Left lung (tissue), 10 donors: ENCODE data around the gene RNF126. TPM values are rescaled to one million over a fixed set of nuclear protein-coding genes. Genes with fewer than 3 reads are reported as not detected.

Experiments
- ATAC-seq: fragments of 200-7000 bp; cut with Tn5 transposase; one replicate; pipeline ENCODE4 v1.9.1; 2020; ENCODE audit warnings: moderate library complexity
- DNase-seq, 4 donors: peaks; one replicate each; pipeline ENCODE4 v3.0.0-alpha.2; 2013 to 2020
- H3K27ac ChIP-seq, 2 donors: fragments of 200-600 bp; sonication (generic) in 1 of 2; one replicate each; pipeline versions ENCODE4 v1.5.0 to v1.8.0; 2020 to 2021
- H3K27me3 ChIP-seq, 2 donors: fragments of 200-600 bp; sonication (generic) in 1 of 2; one replicate each; pipeline versions ENCODE4 v1.5.0 to v1.8.0; 2020 to 2021
- H3K36me3 ChIP-seq, 2 donors: fragments of 200-600 bp; sonication (generic) in 1 of 2; one replicate each; pipeline versions ENCODE4 v1.5.0 to v1.8.0; 2020 to 2021
- H3K4me1 ChIP-seq, 2 donors: fragments of 200-600 bp; one replicate each; pipeline ENCODE4 v1.8.0; 2021
- H3K4me3 ChIP-seq, 2 donors: fragments of 200-600 bp; sonication (generic) in 1 of 2; one replicate each; pipeline versions ENCODE4 v1.5.0 to v1.8.0; 2020 to 2021; ENCODE audit warnings: mild to moderate bottlenecking in 1 of 2
- H3K9me3 ChIP-seq, 2 donors: fragments of 200-600 bp; sonication (generic) in 1 of 2; one replicate each; pipeline versions ENCODE4 v1.5.0 to v1.8.0; 2020 to 2021
- CTCF ChIP-seq, 2 donors: fragments of 200-600 bp; sonication (generic) in 1 of 2; IDR thresholded peaks; one replicate each; pipeline versions ENCODE4 v1.5.0 to v1.8.0; 2021; ENCODE audit warnings: antibody characterized with exemption in 2 of 2
- intact Hi-C, 2 donors: fragments of 100-400 bp; cut with DNase I; formaldehyde crosslinking; loops; one replicate each; pipeline versions ENCODE4 v1.11.2 to v1.14.2; 2022
- polyA plus RNA-seq, 6 donors: library from polyadenylated mRNA; unstranded; fragments of 120-200 nt; gene quantifications; one replicate each; pipeline ENCODE4 v1.2.1, GENCODE V29; 2013; ENCODE audit not compliant: insufficient read length in 6 of 6
- total RNA-seq, 2 donors: library from RNA; stranded (reverse); fragmentation: NEBNext Ultra II Directional; extraction: Animal tissue kit (Norgen Biotek cat#: 25700); gene quantifications; one replicate each; pipeline ENCODE4 v1.2.1, GENCODE V29; 2021
- donor health status: DM: no; HTN: yes; CAD: no.
- donor health status: DM: no; HTN: no; CAD: no.

Gene RNF126
- total and polyA plus RNA-seq, 8 donors, result 15.4 to 34.0 (median 23.1) TPM

DNA sequence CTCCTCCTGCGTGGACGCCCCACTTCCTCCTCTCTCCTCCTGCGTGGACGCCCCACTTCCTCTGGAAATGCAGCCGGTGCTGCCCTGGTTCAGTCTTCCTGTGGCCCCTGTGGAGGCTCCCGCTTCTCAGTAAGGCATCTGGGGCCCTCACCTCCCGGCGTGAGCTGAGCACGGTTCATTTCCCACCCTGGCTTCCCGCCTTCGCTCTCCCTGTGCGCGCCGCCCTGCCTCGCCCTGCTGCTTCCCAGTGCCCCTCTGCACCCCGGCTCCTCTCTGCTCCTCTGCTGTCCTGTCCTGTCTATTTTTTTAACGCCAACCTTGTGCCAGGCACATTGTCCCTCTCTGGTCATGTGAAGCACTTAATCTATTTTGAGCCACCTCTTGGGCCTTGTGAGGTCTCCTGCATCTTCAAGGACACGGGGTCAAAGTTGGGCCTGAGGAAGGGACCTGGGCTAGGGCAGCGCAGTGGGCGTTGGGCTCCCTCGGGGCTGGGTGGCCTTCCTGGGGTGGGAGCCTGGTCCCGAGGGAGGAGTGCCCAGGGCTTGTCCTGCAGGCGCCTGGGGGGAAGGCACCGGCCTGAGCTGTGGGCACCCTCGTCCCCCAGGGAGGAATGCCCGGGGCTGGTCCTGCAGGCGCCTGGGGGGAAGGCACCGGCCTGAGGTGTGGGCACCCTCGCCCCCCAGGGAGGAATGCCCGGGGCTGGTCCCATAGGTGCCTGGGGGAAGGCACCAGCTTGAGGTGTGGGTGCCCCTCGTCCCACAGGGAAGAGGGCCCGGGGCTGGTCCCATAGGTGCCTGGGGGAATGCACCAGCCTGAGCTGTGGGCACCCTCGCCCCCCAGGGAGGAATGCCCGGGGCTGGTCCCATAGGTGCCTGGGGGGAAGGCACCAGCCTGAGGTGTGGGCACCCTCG lies 60.4 kb downstream of the RNF126 start:
- intact Hi-C loops, result no loop called here
- H3K9me3 ChIP-seq, result peaks cover 0 to 4% of the 10 kb centered on the region in 2 donors
- no peak for ATAC-seq

GRCh38 chr19:601790-602189 lies 61.2 kb downstream of the RNF126 start:
- Histone ChIP-seq H3K9me3 (peaks cover 0 to 4% of the 10 kb centered on the region in 2 donors), H3K27ac (no peak overlapping the region), H3K4me1 (no peaks in the 10 kb centered on the region), H3K36me3 (no peaks in the 10 kb centered on the region), H3K27me3 (peaks cover 0 to 4% of the 10 kb centered on the region in 2 donors), H3K4me3 (no peak overlapping the region)
- intact Hi-C loops, result no loop called here
- no peak for DNase-seq
- no peak for ATAC-seq
- no peak for TF ChIP-seq CTCF (IDR thresholded peaks at IDR 0.05)

More for the DNA sequence above, 60.4 kb downstream of the RNF126 start:
- H3K4me3 ChIP-seq, result no peak overlapping the region
- H3K36me3 ChIP-seq, result no peaks in the 10 kb centered on the region
- no peak for TF ChIP-seq CTCF (IDR thresholded peaks at IDR 0.05)
- H3K4me1 ChIP-seq, result no peaks in the 10 kb centered on the region
- no peaks in the 10 kb centered on the region for H3K27me3 ChIP-seq
- DNase-seq, result no peak
- H3K27ac ChIP-seq, result no peak overlapping the region

DNA sequence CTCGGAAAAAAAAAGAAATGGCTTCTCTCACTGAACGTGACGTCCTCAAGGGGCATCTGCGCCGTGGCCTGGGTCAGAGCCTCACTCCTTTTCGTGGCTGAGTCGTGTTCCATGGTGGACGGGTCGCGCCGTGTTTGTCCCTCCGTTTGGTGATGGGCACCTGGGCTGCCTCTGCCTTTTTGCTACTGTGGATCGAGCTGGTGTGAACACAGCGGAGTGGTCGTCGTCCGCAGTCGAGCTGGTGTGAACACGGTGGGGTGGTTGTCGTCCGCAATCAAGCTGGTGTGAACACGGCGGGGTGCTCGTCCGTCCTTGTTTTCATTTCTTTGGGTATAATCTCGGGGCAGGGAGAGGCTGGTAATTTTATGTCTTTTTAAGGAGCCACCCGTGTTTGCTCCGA lies 61.7 kb downstream of the RNF126 start:
- intact Hi-C loops, result no loop called here
- no peak overlapping the region for H3K27ac ChIP-seq
- no peaks in the 10 kb centered on the region for H3K36me3 ChIP-seq
- H3K4me1 ChIP-seq, result no peaks in the 10 kb centered on the region
- DNase-seq (no peak), ATAC-seq (no peak)
- no peak overlapping the region for H3K4me3 ChIP-seq
- no peak for TF ChIP-seq CTCF (IDR thresholded peaks at IDR 0.05)
- peaks cover 0 to 9% of the 10 kb centered on the region in 2 donors for H3K27me3 ChIP-seq
- H3K9me3 ChIP-seq, result peaks cover 0 to 4% of the 10 kb centered on the region in 2 donors

Other genes starting within 250 kb of the RNF126 start
- gene SHC2, start 202.2 kb downstream of the RNF126 start, total RNA-seq, result 10 to 100 TPM; 16.8 to 34.5 TPM
- gene SHC2, start 202.2 kb downstream of the RNF126 start, polyA plus RNA-seq, result 10 to 100 TPM; 16.0 to 28.1 (median 20.2) TPM
- gene MADCAM1, start 166.7 kb downstream of the RNF126 start, total RNA-seq, result under 1 TPM in 1 of 2 donors, not detected in 1; 0.52 TPM
- 10 to 100 TPM in 3 of 6 donors, 1 to 10 TPM in 3; 4.9 to 11.7 (median 8.9) TPM for gene MADCAM1, start 166.7 kb downstream of the RNF126 start, polyA plus RNA-seq
- 10 to 100 TPM; 18.0 to 18.2 TPM for gene TPGS1, start 155.7 kb downstream of the RNF126 start, total RNA-seq
- 10 to 100 TPM in 1 of 6 donors, 1 to 10 TPM in 5; 3.5 to 10.2 (median 6.7) TPM for gene TPGS1, start 155.7 kb downstream of the RNF126 start, polyA plus RNA-seq
- 10 to 100 TPM; 50.9 to 55.5 TPM for gene CDC34, start 131.5 kb downstream of the RNF126 start, total RNA-seq
- 10 to 100 TPM; 42.7 to 62.3 (median 55.0) TPM for gene CDC34, start 131.5 kb downstream of the RNF126 start, polyA plus RNA-seq
- 1 to 10 TPM; 1.4 TPM for gene GZMM, start 119.2 kb downstream of the RNF126 start, total RNA-seq
- gene GZMM, start 119.2 kb downstream of the RNF126 start, polyA plus RNA-seq, result 1 to 10 TPM in 1 of 6 donors, under 1 TPM in 4, not detected in 1; 0.45 to 1.1 (median 0.65) TPM
- 100 to 1,000 TPM; 339 to 457 TPM for gene BSG, start 90.6 kb downstream of the RNF126 start, total RNA-seq
- 100 to 1,000 TPM; 259 to 372 (median 302) TPM for gene BSG, start 90.6 kb downstream of the RNF126 start, polyA plus RNA-seq
- gene HCN2, start 73.3 kb downstream of the RNF126 start, total RNA-seq, result under 1 TPM; 0.38 to 0.50 TPM
- under 1 TPM; 0.06 to 0.21 (median 0.13) TPM for gene HCN2, start 73.3 kb downstream of the RNF126 start, polyA plus RNA-seq
- 10 to 100 TPM; 28.5 to 36.9 TPM for gene POLRMT, start 29.7 kb downstream of the RNF126 start, total RNA-seq
- gene POLRMT, start 29.7 kb downstream of the RNF126 start, polyA plus RNA-seq, result 10 to 100 TPM; 32.2 to 44.7 (median 42.6) TPM
- gene FGF22, start 23.3 kb downstream of the RNF126 start, total RNA-seq, result under 1 TPM; 0.21 to 0.29 TPM
- under 1 TPM; 0.22 to 0.48 (median 0.35) TPM for gene FGF22, start 23.3 kb downstream of the RNF126 start, polyA plus RNA-seq
- gene FSTL3, start 13.2 kb upstream of the RNF126 start, total RNA-seq, result 100 to 1,000 TPM in 1 of 2 donors, 10 to 100 TPM in 1; 94.8 to 145 TPM
- 10 to 100 TPM in 4 of 6 donors, 1 to 10 TPM in 2; 7.6 to 14.7 (median 11.2) TPM for gene FSTL3, start 13.2 kb upstream of the RNF126 start, polyA plus RNA-seq
- gene PRSS57, start 32.2 kb upstream of the RNF126 start, total RNA-seq, result not detected
- under 1 TPM; 0.15 to 0.50 (median 0.29) TPM for gene PRSS57, start 32.2 kb upstream of the RNF126 start, polyA plus RNA-seq
- 10 to 100 TPM; 30.2 to 33.0 TPM for gene PALM, start 45.7 kb upstream of the RNF126 start, total RNA-seq
- gene PALM, start 45.7 kb upstream of the RNF126 start, polyA plus RNA-seq, result 10 to 100 TPM; 37.0 to 59.7 (median 42.8) TPM
- gene MISP, start 87.9 kb upstream of the RNF126 start, total RNA-seq, result 10 to 100 TPM; 19.2 to 44.0 TPM
- 10 to 100 TPM in 3 of 6 donors, 1 to 10 TPM in 3; 5.8 to 15.6 (median 10.6) TPM for gene MISP, start 87.9 kb upstream of the RNF126 start, polyA plus RNA-seq
- 100 to 1,000 TPM; 236 to 354 TPM for gene PTBP1, start 134.2 kb upstream of the RNF126 start, total RNA-seq
- gene PTBP1, start 134.2 kb upstream of the RNF126 start, polyA plus RNA-seq, result 100 to 1,000 TPM; 317 to 374 (median 340) TPM
- gene PLPPR3, start 158.7 kb upstream of the RNF126 start, total RNA-seq, result 1 to 10 TPM; 1.6 to 1.9 TPM
- gene PLPPR3, start 158.7 kb upstream of the RNF126 start, polyA plus RNA-seq, result 10 to 100 TPM in 1 of 6 donors, 1 to 10 TPM in 5; 4.9 to 11.9 (median 6.8) TPM
- 1 to 10 TPM; 1.3 TPM for gene AZU1, start 164.6 kb upstream of the RNF126 start, total RNA-seq
- 1 to 10 TPM; 1.7 to 4.7 (median 2.5) TPM for gene AZU1, start 164.6 kb upstream of the RNF126 start, polyA plus RNA-seq
- under 1 TPM; 0.55 to 0.58 TPM for gene PRTN3, start 177.8 kb upstream of the RNF126 start, total RNA-seq
- 1 to 10 TPM; 1.5 to 3.8 (median 3.0) TPM for gene PRTN3, start 177.8 kb upstream of the RNF126 start, polyA plus RNA-seq
- gene ELANE, start 189.1 kb upstream of the RNF126 start, total RNA-seq, result 1 to 10 TPM in 1 of 2 donors, under 1 TPM in 1; 0.89 to 1.3 TPM
- 1 to 10 TPM in 4 of 6 donors, under 1 TPM in 2; 0.70 to 2.2 (median 1.2) TPM for gene ELANE, start 189.1 kb upstream of the RNF126 start, polyA plus RNA-seq
- 10 to 100 TPM; 78.0 to 85.3 TPM for gene CFD, start 196.4 kb upstream of the RNF126 start, total RNA-seq
- 10 to 100 TPM in 2 of 6 donors, 1 to 10 TPM in 4; 4.9 to 22.9 (median 8.1) TPM for gene CFD, start 196.4 kb upstream of the RNF126 start, polyA plus RNA-seq
- gene MED16, start 230.0 kb upstream of the RNF126 start, total RNA-seq, result 10 to 100 TPM; 51.7 to 55.8 TPM
- gene MED16, start 230.0 kb upstream of the RNF126 start, polyA plus RNA-seq, result 10 to 100 TPM; 42.4 to 61.7 (median 53.0) TPM
- gene RNU6-9, start 230.3 kb upstream of the RNF126 start, total RNA-seq, result not detected
- gene RNU6-9, start 230.3 kb upstream of the RNF126 start, polyA plus RNA-seq, result not detected